ENCODE data around the gene ITGB1. TPM values are rescaled to one million over a fixed set of nuclear protein-coding genes. Genes with fewer than 3 reads are reported as not detected.
A peak's percentile ranks its signal among the peaks of the same experiment; 100 is the strongest.

Gene ITGB1
- total and polyA plus RNA-seq, 10 of the 15 experiments (the other 5 are each of a cell fraction or from before 2014, with no cell fraction given), result 2.8 to 20.7 (median 10.4) TPM

DNA sequence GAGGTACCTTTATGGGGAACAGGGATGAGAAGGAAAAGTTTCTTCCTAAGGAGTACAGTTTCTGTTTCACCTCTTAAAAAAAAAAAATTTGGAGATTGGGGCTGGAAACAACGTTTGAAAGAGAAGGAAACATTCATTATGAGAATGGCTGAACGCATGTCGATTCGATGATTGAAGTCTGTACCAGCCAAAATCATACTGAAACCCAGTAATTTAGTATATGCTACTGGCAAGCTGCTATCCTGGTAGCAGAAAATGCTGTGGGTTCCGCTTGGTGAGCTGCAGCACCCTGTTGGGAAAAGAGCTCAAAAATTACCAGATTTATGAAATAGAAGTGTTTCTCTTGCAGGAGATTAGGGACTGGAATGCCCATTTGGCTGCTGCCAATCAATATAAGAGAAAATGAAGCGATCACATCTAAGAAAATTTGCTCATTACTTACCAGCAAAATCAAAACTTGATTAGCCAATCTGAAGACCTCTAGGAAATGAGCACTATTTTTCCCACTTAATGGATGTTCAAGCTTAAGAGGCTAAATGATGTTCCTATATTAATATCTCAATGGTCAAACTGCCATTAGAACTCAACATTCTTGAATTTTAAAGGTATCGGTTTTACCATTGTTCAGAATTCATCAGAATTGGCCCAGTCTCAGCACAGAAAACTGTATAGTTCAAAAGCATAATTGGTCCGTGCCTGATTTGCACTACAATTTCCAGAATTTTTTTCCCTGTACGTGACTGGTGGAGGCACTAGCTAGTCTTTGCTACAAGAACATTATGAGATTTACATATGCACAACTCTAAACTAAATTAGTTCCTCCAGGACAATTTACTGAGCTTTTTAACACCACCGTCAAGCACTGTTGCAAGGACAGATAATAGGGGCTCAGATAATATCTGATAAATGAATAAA, 1.2 kb upstream of the ITGB1 start (continued):
- TF ChIP-seq MEF2B (IDR thresholded peaks at IDR 0.05; ENCODE audit: partially characterized antibody, poor library complexity, severe bottlenecking), result no peak
- TF ChIP-seq DPF2 (IDR thresholded peaks at IDR 0.05), result peak; percentile 64; the same call in 1 of the 2 replicates

DNA sequence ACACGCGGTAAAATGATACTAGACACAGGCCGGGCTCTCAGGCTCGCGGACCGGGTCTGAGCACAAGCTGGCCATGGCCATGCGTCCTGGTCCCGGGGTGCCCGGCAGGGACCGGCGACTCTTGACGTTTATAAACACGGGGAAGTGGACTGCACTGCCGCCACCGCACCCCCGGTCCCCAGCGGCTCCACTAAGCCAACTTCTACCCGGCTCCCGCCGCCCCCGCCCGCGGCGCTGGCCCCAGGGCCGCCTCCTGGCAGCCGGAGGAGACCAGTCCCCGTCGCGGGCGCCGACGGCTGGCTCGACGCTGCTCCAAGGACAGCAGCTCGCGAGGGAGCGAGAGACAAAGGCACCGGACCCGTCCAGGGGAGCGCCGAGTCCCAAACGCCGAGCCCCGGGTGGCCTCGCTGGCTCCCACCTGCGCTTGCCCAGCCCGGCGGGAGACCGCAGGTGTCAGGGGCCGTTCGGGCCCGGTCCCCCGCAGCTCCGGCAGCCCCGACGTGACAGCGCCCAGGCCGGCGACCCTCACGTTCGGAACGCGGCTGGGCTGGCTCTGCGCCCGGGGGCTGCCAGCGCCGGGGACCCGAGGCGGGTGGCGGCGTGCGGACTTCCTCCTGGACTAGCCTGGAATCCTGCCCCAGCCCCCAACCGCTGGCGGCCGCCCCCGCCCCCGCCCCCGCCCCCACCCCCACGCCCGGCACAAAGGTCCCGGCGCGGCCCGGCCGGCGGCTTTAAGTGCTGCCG, 517 bp downstream of the ITGB1 start:
- FAIRE-seq, result no peak
- TF ChIP-seq MXI1 (IDR thresholded peaks at IDR 0.05; ENCODE audit: low read depth, low read length), result 0 out of 2 replicates have a peak, but pooled peaks have one; percentile 13
- peak; percentile 18; the same call in 1 of the 2 replicates for TF ChIP-seq GATAD2B (conservative IDR thresholded peaks at IDR 0.05; ENCODE audit: low read depth)
- TF ChIP-seq ZBTB40 (IDR thresholded peaks at IDR 0.05; ENCODE audit: borderline replicate concordance), result no peak
- peak; percentile 74 for TF ChIP-seq IKZF1 (conservative IDR thresholded peaks at IDR 0.05)
- peak; percentile 39; the same call in 1 of the 2 replicates for TF ChIP-seq BACH1 (IDR thresholded peaks at IDR 0.05; ENCODE audit: borderline replicate concordance)
- peak; percentile 17; the same call in 1 of the 2 replicates for TF ChIP-seq LARP7 (IDR thresholded peaks at IDR 0.05)
- TF ChIP-seq, protein P1, sequence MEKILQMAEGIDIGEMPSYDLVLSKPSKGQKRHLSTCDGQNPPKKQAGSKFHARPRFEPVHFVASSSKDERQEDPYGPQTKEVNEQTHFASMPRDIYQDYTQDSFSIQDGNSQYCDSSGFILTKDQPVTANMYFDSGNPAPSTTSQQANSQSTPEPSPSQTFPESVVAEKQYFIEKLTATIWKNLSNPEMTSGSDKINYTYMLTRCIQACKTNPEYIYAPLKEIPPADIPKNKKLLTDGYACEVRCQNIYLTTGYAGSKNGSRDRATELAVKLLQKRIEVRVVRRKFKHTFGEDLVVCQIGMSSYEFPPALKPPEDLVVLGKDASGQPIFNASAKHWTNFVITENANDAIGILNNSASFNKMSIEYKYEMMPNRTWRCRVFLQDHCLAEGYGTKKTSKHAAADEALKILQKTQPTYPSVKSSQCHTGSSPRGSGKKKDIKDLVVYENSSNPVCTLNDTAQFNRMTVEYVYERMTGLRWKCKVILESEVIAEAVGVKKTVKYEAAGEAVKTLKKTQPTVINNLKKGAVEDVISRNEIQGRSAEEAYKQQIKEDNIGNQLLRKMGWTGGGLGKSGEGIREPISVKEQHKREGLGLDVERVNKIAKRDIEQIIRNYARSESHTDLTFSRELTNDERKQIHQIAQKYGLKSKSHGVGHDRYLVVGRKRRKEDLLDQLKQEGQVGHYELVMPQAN (conservative IDR thresholded peaks at IDR 0.05), result peak; percentile 22; the same call in 1 of the 2 replicates
- no peak for TF ChIP-seq BCL3 (IDR thresholded peaks at IDR 0.05; ENCODE audit: borderline replicate concordance, insufficient read depth, low read depth, low read length, poor library complexity, severe bottlenecking)

More for the DNA sequence above, 517 bp downstream of the ITGB1 start:
- no peaks in the 10 kb centered on the region for H3K27me3 ChIP-seq (replicated peaks in 1 of 2; ENCODE audit: control insufficient read depth in 2 of 2, insufficient read depth in 2 of 2, low read length in 1 of 2)
- SMC1A ChIA-PET (ENCODE audit: uncharacterized antibody, unreplicated experiment), result interaction anchor here (1.4 kb wide), 1 partner anchor 52 kb away, joined by 6 read pairs; no protein-coding TSS in a partner anchor
- peak overlapping the region; percentile 92 for H3K4me2 ChIP-seq (ENCODE audit: control insufficient read depth, insufficient read depth)
- H3K36me3 ChIP-seq (ENCODE audit: control insufficient read depth in 2 of 2, insufficient read depth in 2 of 2, low read length in 1 of 2), result no peaks in the 10 kb centered on the region
- no TSS peak for BruUV-seq (replicated peaks)
- no peaks in the 10 kb centered on the region for H3K9me3 ChIP-seq (replicated peaks; ENCODE audit: control insufficient read depth, insufficient read depth, low read length)
- peak; percentile 42 for ATAC-seq
- CTCF ChIA-PET, result interaction anchor here (0.7 to 1.5 kb wide), 3 partner anchors 19 to 31 kb away, joined by 3 to 4 read pairs (median 3); no protein-coding TSS in a partner anchor
- H3K27ac ChIP-seq (ENCODE audit: control insufficient read depth, insufficient read depth), result peak overlapping the region; percentile 22
- H3K4me3 ChIP-seq, result peak overlapping the region; percentile 93
- H2AFZ ChIP-seq (ENCODE audit: control insufficient read depth, low read depth, low read length), result peak overlapping the region; percentile 88
- RAD21 ChIA-PET (ENCODE audit: unreplicated experiment), result no interaction called here
- DNase-seq (ENCODE audit: low read depth, low spot score), result no peak
- peaks cover 41% of the 10 kb centered on the region for H3K79me2 ChIP-seq (ENCODE audit: control insufficient read depth, insufficient read depth, low read length)
- WGBS (ENCODE audit: insufficient coverage, insufficient replicate concordance, low lambda C conversion rate, missing lambda C conversion rate), result under 1% methylated on average over 60 of the region's 87 CpGs
- in situ Hi-C loops (cut with MboI) (no loop called here), intact Hi-C loops (cut with micrococcal nuclease; ENCODE audit: unreplicated experiment) (no loop called here)
- no peaks in the 10 kb centered on the region for H4K20me1 ChIP-seq (ENCODE audit: control insufficient read depth, insufficient read depth)
- peak overlapping the region; percentile 89 for H3K9ac ChIP-seq (ENCODE audit: control insufficient read depth, insufficient read depth, low read length)
- POLR2A ChIA-PET, result interaction anchor here (0.7 kb wide), 1 partner anchor 16 kb away, joined by 3 read pairs; no protein-coding TSS in a partner anchor
- peaks cover 23% of the 10 kb centered on the region for H3K4me1 ChIP-seq (ENCODE audit: control insufficient read depth, insufficient read depth, low read length)
